ENCODE measurements around the gene SLC27A1. TPM values are rescaled to one million over a fixed set of nuclear protein-coding genes. Genes with fewer than 3 reads are reported as not detected.

SLC27A1 gene
- total RNA-seq, 1 donor from 2014 or later, result 4.3 TPM

DNA sequence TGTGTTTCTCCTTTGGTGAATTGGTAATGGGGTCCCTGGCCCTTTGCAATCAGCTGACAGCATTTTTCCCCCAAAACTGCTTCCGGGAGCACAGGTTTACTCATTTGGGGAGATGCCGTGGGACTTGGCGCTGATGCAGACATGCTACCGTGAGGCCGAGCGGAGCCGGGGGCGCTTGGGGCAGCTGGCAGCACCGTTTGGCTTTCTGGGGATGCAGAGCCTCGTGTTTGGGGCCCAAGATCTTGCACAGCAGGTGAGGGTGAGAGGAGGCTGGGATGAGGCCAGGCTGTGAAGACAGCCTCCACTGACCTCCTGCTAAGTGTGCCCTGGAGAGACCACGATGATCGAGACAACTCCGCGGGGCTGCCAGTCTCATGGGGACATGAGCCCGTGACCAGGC is 71.7 kb downstream of the SLC27A1 start:
- TF ChIP-seq CTCF (IDR thresholded peaks at IDR 0.05), result no peak
- Mint-ChIP-seq H3K4me1 (peaks cover 61% of the 10 kb centered on the region), H3K4me3 (no peak overlapping the region), H3K27me3 (no peaks in the 10 kb centered on the region), H3K36me3 (ENCODE audit: low read depth) (peaks cover 85% of the 10 kb centered on the region), H3K27ac (peak overlapping the region; percentile 73), H3K9me3 (no peaks in the 10 kb centered on the region)
- ChIA-PET CTCF (no interaction called here), POLR2A (interaction anchor here (1.4 to 12.5 kb wide), 4 partner anchors 10 to 30 kb away, joined by 7 to 305 read pairs (median 12); a partner anchor contains a TSS)
- DNase-seq, result no peak
- no peak for ATAC-seq (ENCODE audit: low read depth)
- intact Hi-C loops (cut with micrococcal nuclease), result no loop called here

GRCh38 chr19:17542793-17543582 is 72.7 kb downstream of the SLC27A1 start:
- CTCF ChIA-PET, result no interaction called here
- TF ChIP-seq CTCF (IDR thresholded peaks at IDR 0.05), result no peak
- POLR2A ChIA-PET, result interaction anchor here (1.4 to 12.5 kb wide), 4 partner anchors 9 to 31 kb away, joined by 7 to 305 read pairs (median 12); a partner anchor contains a TSS
- Mint-ChIP-seq H3K36me3 (ENCODE audit: low read depth) (peaks cover 80% of the 10 kb centered on the region), H3K9me3 (no peaks in the 10 kb centered on the region), H3K4me3 (no peak overlapping the region), H3K27ac (peak overlapping the region; percentile 73), H3K4me1 (peaks cover 52% of the 10 kb centered on the region), H3K27me3 (no peaks in the 10 kb centered on the region)
- no peak for DNase-seq
- intact Hi-C loops (cut with micrococcal nuclease), result no loop called here
- no peak for ATAC-seq (ENCODE audit: low read depth)

GRCh38 chr19:17543986-17544385 is 73.7 kb downstream of the SLC27A1 start:
- Mint-ChIP-seq H3K36me3 (ENCODE audit: low read depth) (peaks cover 77% of the 10 kb centered on the region), H3K4me3 (no peak overlapping the region), H3K27me3 (no peaks in the 10 kb centered on the region), H3K9me3 (no peaks in the 10 kb centered on the region), H3K4me1 (peaks cover 46% of the 10 kb centered on the region), H3K27ac (peak overlapping the region; percentile 73)
- ATAC-seq (ENCODE audit: low read depth), result no peak
- ChIA-PET POLR2A (interaction anchor here (0.7 to 12.5 kb wide), 6 partner anchors 9 to 260 kb away, joined by 4 to 305 read pairs (median 6); partner anchors contain the start of gene PGLS), CTCF (interaction anchor here (1.2 kb wide), 1 partner anchor 48 kb away, joined by 4 read pairs; no protein-coding TSS in a partner anchor)
- intact Hi-C loops (cut with micrococcal nuclease), result no loop called here
- TF ChIP-seq CTCF (IDR thresholded peaks at IDR 0.05), result no peak
- DNase-seq, result no peak

DNA sequence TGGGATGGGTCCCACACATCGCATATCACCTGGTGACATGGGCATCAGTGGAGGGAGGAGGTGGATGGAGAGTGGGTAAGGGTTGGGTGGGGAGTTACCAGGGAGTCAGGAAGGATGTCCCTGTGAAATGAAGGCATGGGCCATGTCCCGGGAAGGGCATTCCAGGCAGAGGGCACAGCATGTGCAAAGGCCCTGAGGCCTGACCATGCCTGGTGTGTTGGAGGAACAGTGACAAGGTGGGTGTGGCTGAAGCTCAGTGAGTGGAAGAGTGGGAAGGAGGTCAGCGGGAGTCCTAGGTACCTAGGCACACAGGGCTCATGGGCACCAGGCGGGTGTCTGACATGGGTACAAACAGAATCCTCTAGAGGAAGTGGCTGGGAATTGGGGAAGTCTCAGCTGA is 74.1 kb downstream of the SLC27A1 start:
- H3K9me3 Mint-ChIP-seq, result no peaks in the 10 kb centered on the region
- peak overlapping the region; percentile 73 for H3K27ac Mint-ChIP-seq
- CTCF ChIA-PET, result interaction anchor here (1.2 kb wide), 1 partner anchor 48 kb away, joined by 4 read pairs; no protein-coding TSS in a partner anchor

More for the DNA sequence above, 74.1 kb downstream of the SLC27A1 start:
- H3K36me3 Mint-ChIP-seq (ENCODE audit: low read depth), result peaks cover 81% of the 10 kb centered on the region
- ATAC-seq (ENCODE audit: low read depth) (no peak), DNase-seq (no peak)
- POLR2A ChIA-PET, result interaction anchor here (0.6 to 12.5 kb wide), 7 partner anchors 8 to 260 kb away, joined by 3 to 305 read pairs (median 5); partner anchors contain the start of gene PGLS
- H3K4me3 Mint-ChIP-seq, result no peak overlapping the region
- TF ChIP-seq CTCF (IDR thresholded peaks at IDR 0.05), result no peak
- H3K4me1 Mint-ChIP-seq, result peaks cover 48% of the 10 kb centered on the region
- intact Hi-C loops (cut with micrococcal nuclease), result no loop called here
- no peaks in the 10 kb centered on the region for H3K27me3 Mint-ChIP-seq

All from activated B cell treated with CpG ODN at 0.5 μM for 24 hours (primary cell).